Stimulated activated CD8-positive, alpha-beta memory T cell treated with anti-CD3 and anti-CD28 coated beads, Interleukin-12 subunit alpha, Interleukin-12 subunit beta, amount 100 ng/mL, for 24 hours (primary cell): ENCODE data around the gene EFHC1.
"Not testable (repeated sequence)": the region's sequence is repeated elsewhere in the genome, so short reads cannot be mapped to it uniquely, and the experiment has no call there.

Experiments used
- DNase-seq: peaks from one replicate; pipeline ENCODE4 v3.0.0-alpha.2; 2020; ENCODE audit errors: extremely low read depth

EFHC1 gene

DNA sequence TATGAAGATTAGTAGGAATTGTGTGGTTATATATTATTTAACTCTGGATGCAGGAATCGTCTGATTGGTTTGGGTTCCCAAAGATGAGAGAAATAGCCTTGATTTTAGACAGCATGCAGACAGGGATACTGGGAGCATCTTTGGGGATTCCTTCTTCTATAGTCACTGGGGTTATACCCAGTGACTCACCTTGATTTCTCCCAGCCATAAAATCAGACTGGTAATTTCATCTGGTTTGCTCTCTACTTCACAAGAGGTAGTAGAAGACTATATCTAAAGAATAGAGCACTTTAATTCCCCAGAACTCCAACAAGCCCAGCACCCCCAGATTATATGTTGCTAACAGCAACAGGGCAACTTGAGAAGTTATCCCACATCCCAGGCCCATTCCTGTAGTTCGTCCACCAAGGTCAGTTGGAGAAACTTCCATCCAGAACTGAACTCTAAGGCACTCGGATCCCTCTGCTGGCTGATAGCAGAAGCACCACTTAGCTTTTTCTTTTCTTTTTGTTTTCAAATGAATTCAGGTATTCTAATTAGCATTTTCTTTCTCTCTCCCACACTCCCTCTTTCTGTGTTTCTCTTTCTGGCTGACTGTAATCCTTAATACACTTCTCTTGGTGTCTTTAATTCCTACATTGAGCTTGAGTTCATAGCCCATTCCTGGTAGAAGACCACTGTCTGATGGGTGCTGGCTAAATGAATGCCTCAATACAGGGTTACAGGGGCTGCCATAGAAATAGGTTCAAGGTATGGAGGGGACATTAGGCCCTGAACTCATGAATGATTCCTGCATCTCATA is 20.4 kb upstream of the EFHC1 start:
- no peak for DNase-seq

DNA sequence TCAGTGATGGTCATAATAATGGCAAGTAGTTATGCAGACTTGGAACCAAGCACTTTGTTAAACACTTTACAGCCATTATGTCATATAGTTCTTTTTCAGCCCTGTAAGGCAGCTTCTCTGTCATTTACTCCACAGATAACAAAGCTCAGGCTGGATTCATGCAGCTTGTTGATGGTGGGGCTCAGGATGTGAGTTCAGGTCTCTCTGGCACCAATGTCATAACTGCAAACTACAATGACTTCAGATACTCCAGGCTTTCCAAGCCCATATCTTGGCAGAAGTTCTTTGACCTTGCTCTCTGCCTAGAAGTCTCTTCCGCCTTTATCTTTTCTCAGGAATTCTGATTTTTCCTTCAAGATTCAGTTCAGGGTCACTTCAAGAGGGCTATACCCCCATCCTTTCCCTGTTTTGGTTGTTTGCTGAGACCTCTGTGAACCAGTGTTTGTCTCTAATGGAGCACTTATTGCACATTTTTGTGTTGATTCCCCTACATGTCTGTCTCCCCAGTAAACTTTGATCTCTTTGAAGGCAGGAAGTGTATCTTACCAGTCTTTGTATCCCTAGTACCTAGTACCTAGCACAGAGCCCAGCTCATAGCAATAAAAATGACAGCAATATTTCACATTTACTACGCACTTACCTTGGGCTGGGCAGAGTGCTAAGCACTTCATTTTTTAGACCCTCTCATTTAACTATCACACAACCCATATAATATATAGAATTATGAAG is 19.7 kb upstream of the EFHC1 start:
- DNase-seq = no peak

DNA sequence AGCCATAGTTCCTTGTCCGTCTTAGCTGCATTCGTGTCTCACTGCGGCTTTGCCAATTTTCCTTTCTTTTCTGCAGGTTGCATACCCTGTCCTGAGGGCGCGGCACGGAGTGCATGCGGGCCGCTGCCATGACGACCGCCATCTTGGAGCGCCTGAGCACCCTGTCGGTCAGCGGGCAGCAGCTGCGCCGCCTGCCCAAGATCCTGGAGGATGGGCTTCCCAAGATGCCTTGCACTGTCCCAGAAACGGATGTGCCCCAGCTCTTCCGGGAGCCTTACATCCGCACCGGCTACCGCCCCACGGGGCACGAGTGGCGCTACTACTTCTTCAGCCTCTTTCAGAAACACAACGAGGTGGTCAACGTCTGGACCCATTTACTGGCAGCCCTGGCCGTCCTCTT is 17.1 kb upstream of the EFHC1 start:
- DNase-seq = no peak

DNA sequence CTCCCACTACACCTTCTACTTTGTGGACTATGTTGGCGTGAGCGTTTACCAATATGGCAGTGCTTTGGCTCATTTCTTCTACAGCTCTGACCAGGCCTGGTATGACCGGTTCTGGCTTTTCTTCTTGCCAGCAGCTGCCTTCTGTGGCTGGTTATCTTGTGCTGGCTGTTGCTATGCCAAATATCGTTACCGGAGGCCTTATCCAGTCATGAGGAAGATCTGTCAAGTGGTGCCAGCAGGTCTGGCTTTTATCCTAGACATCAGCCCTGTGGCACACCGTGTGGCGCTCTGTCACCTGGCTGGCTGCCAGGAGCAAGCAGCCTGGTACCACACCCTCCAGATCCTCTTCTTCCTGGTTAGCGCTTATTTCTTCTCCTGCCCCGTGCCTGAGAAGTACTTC is 16.5 kb upstream of the EFHC1 start:
- no peak for DNase-seq

DNA sequence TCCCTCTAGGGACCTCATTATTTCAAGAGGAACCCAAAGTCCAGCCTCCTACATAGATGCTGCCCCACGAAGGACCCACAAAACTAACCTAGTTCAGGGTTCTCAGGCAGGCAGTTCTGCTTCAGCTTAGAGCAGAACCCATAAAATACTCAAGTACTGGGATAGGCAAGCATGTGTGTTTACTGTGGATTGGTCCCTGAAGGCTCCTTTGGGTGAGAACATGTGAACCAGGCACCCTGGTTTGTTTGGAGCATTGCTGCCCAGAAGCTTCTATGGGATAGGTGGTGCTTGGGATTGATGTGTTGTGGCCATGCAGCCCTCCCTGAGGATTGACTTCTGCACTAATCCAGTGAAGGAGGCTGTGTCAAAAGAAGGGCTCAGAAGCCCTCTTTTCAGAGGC is 14.9 kb upstream of the EFHC1 start:
- no peak for DNase-seq

DNA sequence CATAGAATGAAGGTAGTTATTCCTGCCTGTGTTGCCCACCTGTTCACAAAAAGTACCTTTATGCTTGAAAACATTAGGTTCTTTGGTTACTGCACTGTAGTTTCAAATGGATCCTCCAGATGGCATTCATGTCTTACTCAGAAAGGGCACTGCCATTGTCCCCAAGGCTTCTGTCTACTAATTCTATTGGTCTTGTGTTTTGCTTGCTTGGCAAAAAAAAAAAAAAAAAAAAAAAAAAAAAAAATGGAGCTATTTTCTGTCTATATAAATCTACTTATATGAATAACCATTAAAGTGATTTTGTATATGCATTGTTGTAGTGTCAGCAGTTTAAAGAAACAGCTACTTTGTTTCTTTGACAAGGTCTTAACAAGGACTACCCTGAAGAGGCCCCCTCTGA is 12.7 kb upstream of the EFHC1 start:
- DNase-seq = no peak

DNA sequence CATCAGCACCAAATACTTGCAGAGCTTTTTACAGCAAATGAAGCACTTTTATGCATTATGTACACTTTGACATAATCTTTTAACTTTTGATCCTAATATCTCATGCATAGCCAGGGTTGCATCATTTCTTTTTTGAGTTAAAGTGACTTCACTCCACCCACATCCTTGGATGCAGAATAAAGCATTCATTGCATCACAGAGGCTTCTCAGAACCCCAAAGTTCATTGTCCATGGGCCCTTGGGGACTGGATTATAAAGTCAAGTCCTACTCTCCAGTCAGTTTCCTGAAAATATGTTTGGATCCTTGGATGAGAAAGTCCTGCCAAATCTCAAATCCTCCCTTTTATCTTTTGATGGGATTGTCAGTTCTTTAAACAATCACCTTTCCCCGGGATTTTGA is 10.6 kb upstream of the EFHC1 start:
- DNase-seq = no peak

DNA sequence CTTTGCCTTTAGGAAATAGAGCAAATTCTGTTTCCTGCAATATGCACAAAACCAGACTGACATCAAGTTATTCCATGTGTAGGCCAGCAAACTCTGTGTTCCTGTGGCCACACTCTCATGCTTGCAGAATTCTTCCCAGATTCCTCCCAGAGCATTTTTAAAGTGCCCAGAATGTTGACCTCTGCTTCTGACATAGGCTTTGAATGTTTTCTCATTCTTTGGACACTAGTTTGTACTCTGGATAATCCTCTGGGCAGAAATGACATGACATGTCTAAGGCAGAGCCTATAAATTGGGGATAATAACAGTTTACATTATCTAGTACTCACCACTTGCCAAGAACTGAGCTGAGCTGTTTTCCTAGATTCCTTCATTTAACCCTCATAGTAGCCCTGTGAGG is 9.2 kb upstream of the EFHC1 start:
- no peak for DNase-seq

DNA sequence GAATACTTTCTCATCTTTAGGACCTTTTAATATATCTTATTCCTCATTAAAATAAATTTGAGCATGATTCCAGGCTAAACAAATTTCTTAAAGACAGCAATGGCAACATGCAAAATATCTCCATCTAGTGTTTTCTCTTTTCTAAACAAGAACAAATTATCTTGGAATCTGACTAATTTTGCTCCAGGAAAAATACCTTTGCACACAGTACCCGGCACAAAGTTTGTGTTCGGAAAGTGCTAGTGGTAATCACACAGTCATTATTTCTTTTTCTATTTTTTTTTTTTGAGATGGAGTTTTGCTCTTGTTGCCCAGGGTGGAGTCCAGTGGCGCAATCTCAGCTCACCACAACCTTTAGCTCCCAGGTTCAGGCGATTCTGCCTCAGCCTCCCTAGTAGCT is 8.2 kb upstream of the EFHC1 start:
- DNase-seq = no peak

DNA sequence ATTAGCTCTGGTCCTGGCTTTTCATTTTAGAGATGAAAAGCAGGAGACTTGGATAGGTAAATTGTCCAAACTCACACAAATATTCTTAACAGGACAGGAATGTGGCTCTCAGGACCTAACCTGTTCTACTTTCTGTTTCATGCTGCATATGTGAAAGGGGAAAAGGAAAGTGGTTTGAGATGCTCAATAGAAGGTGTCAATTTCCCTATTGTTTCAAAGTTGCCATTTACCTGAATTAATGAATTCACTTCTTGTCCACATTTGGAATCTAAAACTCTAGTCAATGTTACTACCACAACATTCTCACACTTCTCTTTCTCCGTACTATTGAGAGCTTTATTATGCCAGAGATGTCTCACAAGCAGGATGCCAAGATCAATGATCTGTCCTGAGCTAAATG is 4.8 kb upstream of the EFHC1 start:
- no peak for DNase-seq

DNA sequence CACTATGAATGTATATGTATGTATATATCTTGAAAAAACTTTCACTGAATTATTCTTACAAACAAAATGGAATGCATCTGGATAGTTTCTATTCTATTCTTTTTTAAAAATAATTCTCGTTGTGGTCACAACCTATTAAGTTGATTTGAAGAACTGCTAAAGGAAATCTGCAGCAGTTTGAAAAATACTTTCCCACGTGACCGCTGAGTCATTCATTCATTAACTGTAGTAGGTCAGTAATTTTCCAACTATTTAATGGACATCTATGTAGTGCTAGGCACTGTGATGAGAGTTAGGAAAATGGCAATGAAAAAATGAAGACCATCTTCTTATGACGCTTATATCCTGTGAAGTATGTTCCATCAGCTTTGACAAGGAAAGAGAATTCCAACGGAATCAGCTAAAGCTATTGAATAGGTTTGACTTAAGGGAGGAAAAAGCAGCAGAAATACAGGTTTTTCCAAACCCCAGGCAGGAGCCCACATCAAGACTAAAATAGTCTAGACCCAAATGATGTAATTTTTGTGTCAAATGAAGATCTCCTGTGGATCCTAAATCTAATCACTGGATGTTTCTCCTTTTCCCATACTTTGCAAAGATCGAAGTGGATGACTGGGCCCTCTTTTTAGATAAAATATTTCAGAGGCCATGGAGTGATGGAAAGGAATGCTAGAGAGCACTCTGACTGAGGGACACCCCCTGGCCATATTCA is 4.1 kb upstream of the EFHC1 start:
- DNase-seq = no peak

DNA sequence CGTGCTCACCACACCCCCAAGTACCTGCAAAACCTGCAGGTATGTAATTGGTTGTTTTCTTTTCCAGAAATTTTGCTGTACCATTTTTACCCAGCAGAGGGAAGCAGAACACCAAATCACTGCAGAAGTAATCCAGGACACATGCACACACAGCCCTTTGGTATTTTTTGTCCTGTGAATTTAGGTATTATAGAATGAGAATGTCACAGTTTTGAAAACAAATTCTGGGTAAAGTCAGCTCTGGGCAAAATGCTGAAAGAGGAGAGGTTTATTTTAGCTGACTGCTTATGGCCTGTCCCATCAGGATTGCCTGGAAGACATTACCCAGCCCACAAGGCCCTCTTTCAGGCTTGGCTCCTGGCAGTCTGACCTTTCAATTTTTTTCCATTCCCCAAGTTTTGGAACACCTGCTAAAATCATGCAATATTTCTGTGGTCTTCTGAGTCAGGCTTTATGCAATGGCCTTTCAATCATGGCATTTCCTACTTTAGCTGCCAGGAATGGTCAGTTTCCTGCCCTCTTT is 3.5 kb upstream of the EFHC1 start:
- DNase-seq = no peak

DNA sequence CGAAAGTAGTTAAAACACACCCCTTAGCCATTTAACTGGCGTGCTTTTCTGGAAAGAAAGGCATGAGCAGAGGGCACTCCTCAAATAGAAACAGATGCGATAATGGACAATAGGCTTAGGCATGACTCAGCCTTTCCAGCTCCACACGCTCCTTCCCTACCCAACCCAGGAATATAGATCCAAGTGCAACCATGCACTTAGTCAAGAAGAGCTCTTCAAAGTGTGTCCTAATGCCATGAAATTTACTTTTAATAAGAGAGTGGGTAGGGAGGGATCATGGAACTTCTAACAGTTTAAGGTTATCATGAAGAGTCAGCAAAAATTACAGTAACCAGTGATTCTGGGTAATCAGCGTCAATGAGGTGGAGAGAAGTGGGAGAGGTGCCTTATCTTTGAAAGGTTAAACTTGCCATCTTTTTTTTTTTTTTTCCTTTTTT is 2.4 kb upstream of the EFHC1 start:
- DNase-seq = no peak

DNA sequence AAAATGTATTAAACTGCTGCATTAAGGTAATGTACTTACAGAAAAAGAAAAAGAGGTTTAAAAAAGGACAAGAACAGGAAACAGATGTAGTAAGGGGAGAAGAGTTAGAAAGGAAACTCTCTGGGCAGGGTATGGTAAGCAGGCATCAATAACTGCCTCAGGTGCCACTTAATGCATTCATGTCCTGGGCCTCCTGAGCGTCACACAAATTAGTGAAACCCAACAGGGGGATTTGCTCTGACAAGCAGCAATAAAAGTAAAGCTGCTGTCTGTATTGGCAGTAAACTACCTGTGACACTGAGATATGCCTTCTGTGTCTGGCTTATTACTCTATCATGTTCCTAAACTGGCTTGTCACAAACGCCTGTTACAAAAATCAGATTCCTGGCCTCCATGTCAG is 1.5 kb upstream of the EFHC1 start:
- DNase-seq = no peak

DNA sequence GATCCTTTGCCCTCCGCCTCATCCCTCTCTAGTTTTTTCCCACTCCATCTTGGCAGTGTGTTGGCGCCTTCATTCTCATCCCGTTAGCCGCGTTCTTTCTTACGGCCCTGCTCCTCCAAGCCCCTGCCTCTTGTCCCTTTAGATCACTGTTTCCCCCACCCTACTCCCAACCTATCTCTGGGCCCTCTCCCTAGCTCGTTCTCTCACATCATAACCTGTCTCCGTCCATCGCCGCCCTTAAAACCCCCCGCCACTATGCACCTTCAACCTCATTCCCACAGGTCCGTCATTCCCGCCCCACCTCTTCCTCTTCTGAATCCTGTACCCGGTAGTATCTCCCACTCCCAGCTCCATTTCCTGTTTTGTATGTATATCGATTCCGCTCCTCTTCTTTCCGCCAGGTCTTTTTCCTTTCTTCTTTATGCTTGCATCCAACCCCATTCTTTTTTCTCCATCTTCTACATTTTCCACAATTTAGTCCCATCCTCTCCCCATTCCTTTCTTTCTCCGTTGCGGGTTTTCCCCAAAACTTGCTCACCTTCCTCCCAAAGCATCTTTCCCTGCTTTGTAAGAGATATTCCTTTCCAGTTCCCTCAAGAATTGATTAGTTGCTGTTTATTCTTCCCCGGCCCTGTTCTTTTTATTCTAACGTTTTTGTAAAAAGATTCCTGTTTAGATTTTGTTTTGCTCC is 671 bp downstream of the EFHC1 start:
- no peak for DNase-seq

DNA sequence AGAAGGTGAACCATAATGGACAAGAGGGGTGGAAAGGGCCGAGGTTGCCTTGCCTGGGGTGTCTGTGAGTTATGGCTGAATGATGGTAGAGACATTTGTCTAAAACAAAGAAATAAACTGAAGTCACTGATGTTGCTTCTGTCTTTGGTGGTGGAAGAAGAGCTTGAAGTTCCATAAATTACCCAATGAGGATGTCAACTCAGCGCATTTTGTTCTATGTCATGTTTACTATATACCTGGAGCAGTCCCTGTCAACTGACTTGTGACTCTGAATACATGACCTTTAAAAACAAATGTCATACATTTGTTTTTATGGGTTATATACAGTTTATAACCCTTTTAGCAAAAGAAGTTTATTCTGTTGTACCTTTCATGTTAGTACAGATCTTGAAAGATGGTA is 2.0 kb downstream of the EFHC1 start:
- no peak for DNase-seq

DNA sequence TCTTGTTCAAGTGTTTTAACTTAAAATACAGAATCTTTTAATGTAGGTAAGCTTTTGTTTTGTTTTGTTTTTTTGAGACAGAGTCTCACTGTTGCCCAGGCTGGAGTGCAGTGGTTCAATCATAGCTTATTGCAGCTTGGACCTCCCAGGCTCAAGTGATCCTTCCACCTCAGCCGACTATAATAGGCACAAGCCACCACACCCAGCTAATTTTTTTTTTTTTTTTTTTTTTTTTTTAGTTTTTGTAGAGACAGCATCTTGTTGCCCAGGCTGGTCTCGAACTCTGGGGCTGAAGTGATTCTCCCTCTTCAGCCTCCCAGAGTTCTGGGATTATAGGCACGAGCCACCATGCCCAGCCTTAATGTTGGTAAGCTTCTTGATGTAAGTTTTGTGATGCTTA is 3.3 kb downstream of the EFHC1 start:
- no peak for DNase-seq

DNA sequence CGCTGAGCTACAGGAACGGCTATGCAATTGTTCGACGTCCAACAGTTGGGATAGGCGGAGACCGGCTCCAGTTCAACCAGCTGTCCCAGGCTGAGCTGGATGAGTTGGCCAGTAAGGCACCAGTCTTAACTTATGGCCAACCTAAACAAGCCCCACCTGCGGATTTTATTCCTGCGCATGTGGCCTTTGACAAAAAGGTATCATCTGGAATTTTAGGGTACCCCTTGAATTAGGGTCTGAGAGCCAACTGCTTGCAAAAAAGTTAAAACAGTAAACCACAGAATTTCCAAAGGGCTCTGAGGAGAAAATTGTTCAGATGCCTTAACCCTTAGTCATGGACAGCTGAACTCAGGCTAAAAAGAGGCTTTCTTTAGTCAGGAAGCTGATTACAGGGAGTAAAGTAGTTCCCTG is 3.8 kb downstream of the EFHC1 start:
- no peak for DNase-seq

DNA sequence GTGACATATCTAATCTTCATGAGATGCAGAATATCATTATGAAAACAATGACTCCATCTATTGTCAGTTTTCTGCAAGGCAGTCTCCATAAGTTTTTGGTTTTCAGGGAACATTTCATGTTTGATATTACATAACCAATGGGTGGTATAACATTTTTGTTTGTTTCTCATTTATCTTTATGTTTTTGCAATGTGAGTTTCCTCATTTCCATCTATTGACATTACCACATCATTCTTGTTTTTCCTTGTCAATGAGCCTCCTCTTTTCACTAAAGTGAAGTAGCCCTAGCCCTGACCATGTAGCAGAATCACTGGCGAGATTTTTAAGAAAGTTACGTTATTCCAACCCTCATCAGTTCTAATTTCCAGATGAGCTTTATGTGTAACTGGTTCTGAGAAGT is 4.4 kb downstream of the EFHC1 start:
- DNase-seq = no peak

DNA sequence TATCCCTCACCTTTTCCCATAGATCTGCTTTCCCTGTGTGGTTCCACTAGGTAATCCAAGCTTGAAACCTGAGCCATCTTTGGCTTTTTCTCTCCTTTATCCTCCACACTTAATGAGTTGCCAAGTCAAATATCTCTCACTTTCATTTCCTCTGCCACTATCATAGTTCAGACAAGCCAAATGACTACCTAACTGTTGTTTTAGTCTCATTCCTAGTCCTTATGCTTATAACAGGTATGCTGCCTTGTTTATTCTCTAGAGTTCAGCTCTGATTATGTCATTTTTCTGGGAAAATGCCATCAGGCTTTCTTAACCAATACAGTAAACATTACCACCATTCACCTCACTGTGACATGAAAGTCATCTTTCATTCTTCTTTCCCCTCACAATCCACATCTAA is 6.5 kb downstream of the EFHC1 start:
- DNase-seq = no peak

DNA sequence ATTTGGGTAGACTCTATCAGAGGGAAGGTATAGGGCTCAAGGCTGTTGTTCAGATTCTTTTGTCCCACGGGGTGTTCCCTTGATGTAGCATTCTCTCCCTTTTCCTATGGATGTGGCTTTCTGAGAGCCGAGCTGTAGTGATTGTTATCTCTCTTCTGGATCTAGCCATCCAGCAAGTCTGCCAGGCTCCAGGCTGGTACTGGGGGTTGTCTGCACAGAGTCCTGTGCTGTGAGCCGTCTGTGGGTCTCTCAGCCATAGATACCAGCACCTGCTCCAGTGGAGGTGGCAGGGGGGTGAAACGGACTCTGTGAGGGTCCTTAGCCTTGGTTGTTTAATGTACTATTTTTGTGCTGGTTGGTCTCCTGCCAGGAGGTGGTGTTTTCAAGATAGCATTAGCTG is 13.2 kb downstream of the EFHC1 start:
- DNase-seq = not testable (repeated sequence)

DNA sequence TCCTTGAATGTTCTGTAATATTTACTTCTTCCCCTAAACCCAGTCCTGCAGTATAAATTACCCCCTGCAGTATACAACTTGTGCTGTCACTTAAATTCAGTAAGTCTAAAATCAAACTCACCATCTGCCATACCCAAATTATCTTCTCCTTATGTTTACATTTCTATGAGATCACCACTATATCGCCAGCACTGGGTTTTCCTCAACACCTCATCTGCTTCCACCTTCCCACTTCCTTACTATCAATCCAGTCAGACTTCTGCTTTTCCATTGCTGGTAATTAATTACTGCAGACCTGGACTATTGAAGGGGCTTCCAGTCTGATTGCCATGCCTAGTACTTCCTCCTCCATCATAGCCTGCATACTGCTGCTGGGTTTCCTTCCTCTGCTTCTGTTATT is 15.2 kb downstream of the EFHC1 start:
- DNase-seq = no peak
